Lower leg skin (tissue), 3 donors: ENCODE data around the gene CDH18.

Experiments used
- CTCF ChIP-seq, 3 donors: fragments of 450-650 bp; IDR thresholded peaks; one replicate each; pipeline ENCODE4 v1.5.1; 2016; ENCODE audit warnings: antibody characterized with exemption in 3 of 3, mild to moderate bottlenecking in 3 of 3, moderate library complexity in 2 of 3
- POLR2A ChIP-seq, 2 donors: fragments of 450-650 bp; IDR thresholded peaks; one replicate each; pipeline ENCODE4 v1.6.1; 2016 to 2017; ENCODE audit warnings: antibody characterized with exemption in 2 of 2, mild to moderate bottlenecking in 1 of 2, moderate library complexity in 1 of 2

GRCh38 chr5:19767987-19768386 is 220.0 kb downstream of the CDH18 start:
- TF ChIP-seq CTCF (IDR thresholded peaks at IDR 0.05) (no peak), POLR2A (IDR thresholded peaks at IDR 0.05) (no peak)
